ENCODE measurements around the gene CCL3.
"Not testable (repeated sequence)": the region's sequence is repeated elsewhere in the genome, so short reads cannot be mapped to it uniquely, and the experiment has no call there.

Gene CCL3

DNA sequence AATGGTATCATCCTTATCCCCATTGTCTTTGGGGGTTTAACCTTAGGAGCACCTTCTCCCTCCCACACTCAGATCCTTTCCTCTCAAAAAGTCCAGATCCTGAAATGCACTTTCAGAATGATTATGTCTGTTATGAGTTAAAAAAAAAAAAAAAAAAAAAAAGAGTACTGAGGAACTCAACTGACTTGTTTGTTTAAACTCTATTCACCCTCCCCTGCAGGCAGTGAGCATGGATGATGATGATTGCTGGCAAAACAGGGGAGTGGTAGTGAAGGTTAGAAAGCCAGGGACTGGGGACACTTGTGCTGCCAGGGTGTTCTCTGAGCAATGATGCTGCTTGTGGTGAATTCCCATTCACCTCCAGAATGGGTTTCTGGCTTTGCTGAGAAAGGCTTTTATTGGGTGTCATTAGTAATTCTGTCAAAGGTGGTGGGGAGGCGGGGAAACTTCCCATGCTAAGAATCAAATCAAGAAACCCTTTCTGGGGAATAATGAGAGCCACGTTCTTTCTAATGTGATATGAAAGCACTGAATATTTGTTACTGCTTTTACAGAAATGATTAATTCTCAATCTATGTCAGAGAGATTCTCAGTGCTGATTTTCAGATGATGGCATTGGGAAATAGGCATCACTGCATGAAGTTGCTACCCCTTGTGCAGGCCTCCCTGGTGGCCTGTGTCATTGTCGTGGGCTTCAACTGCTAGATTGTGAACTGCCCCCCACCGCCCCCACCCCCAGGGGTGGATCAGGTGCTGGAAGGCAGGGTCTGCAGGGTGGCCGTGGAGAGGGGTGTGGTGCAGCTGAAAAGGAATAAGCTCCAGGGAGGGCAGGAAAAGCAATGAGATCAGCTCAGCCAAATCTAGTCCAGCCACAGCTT lies 27.8 kb upstream of the CCL3 start:
- in situ Hi-C loops (cut with HindIII; ENCODE audit: low sequenced_read_pairs) = no loop called here

DNA sequence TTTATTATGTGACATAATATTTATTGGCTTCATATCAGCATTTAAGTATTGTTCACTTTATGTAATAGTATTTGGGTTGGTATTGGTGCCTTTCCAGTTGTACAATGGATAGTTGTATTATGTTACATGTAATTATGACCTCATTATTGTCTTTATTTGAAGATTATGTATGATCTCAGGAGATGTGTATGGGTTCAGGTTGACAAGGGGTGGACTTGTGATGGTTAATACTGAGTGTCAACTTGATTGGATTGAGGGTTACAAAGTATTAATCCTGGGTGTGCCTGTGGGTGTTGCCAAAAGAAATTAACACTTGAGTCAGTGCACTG lies 25.7 kb upstream of the CCL3 start:
- in situ Hi-C loops (cut with HindIII; ENCODE audit: low sequenced_read_pairs) = not testable (repeated sequence)

DNA sequence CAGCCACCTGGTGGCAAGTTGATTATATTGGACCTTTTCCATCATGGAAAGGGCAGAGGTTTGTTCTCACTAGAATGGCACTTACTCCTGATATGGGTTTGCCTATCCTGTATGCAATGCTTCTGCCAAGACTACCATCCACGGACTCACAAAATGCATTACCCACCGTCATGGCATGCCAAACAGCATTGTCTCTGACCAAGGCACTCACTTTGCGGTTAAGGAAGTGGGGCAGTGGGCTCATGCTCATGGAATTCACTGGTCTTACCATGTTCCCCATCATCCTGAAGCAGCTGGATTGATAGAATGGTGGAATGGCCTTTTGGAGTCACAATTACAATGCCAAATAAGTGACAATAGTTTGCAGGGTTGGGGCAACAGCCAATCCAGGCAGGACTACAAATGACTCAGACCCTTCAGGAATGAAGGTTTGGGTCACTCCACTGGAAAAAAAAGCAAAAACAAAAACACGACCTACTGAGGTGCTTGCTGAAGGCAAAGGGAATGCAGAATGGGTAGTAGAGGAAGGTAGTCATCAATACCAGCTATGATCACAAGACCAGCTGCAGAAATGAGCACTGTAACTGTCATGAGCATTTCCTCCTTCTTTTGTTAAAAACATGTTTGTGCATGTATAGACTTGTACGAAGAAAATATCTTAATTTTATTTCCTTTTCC lies 25.2 kb upstream of the CCL3 start:
- in situ Hi-C loops (cut with HindIII; ENCODE audit: low sequenced_read_pairs) = not testable (repeated sequence)

GRCh38 chr17:36113131-36113530 lies 23.2 kb upstream of the CCL3 start:
- in situ Hi-C loops (cut with HindIII; ENCODE audit: low sequenced_read_pairs) = not testable (repeated sequence)

- in situ Hi-C loops (cut with HindIII; ENCODE audit: low sequenced_read_pairs) = no loop called here
Observed at GRCh38 chr17:36112572-36112971, 22.6 kb upstream of the CCL3 start.

GRCh38 chr17:36111068-36111490 lies 21.1 kb upstream of the CCL3 start:
- in situ Hi-C loops (cut with HindIII; ENCODE audit: low sequenced_read_pairs) = no loop called here

- in situ Hi-C loops (cut with HindIII; ENCODE audit: low sequenced_read_pairs) = not testable (repeated sequence)
Observed at GRCh38 chr17:36108265-36108664, 18.3 kb upstream of the CCL3 start.

- in situ Hi-C loops (cut with HindIII; ENCODE audit: low sequenced_read_pairs) = no loop called here
Observed at GRCh38 chr17:36107660-36108059, 17.7 kb upstream of the CCL3 start.

DNA sequence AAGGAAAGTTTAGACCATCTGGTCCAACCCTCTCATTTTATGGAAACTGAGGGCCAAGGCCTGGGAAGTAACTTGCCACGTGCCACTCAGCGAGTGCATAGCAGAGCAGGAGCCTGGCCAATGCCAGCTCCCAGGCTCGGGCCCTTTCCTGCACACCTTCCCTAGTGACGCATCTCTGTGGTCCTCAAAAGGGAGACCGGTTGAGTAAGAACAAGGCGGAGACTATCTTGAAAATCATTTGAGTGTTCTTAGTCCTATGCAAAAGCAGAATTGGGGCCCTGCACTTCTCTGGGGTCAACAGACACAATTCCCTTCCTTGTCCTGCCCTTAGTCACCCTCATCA lies 16.5 kb upstream of the CCL3 start:
- in situ Hi-C loops (cut with HindIII; ENCODE audit: low sequenced_read_pairs) = no loop called here

DNA sequence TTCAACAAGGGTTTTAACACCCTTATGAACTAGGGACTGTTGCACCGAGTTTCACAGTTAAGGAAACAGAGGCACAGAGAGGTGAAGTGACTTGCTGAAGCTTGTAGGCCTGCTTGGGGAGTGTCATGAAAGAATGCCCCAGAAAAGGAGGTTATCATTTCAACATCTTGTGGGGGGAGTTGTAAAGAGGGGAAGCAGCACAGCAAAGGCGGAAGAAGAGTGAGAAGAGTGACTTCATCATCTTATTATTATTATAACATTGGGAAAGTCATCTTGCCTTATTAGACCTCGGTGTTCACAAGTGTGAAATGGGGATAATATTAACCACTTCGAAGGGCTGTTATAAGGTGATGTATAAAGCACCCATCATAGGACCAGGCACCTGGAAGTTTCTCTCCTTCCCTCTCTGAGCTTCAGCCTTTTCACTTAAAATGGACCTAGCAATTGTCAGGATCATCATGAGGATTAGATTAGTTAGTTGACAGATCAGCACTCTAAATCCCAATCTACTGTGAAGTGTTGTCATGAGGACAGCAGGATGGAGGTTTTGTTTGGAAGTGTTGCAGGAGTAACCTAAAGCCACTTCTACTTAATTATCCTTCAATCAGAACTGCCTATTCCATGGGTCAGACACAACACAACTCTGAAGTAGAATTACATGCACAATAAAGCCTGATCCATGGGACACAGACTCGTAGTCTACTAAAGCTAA lies 16.0 kb upstream of the CCL3 start:
- in situ Hi-C loops (cut with HindIII; ENCODE audit: low sequenced_read_pairs) = no loop called here

DNA sequence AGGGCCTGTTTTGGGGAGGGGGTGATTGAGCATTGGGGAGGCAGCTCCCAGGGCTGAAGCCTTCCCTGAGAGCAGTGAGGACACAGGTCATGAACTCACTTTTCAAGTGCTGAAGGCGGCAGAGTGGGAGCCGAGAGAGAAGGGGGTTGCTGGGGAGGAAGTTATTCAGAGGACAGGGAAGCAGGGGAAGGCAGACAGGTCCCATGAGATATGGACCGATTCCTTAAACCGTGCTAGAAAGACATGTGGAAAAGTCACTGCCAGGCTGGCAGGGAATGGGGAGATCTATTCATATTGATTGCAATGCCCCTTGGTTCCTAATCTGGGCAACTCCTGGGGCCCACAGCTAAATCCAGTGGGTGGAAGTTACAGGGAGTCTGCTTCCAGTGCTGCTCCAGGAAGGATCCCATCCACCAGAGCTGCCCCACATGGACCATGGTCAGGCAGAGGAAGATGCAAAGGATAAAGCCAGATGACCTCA lies 14.8 kb upstream of the CCL3 start:
- in situ Hi-C loops (cut with HindIII; ENCODE audit: low sequenced_read_pairs) = no loop called here

DNA sequence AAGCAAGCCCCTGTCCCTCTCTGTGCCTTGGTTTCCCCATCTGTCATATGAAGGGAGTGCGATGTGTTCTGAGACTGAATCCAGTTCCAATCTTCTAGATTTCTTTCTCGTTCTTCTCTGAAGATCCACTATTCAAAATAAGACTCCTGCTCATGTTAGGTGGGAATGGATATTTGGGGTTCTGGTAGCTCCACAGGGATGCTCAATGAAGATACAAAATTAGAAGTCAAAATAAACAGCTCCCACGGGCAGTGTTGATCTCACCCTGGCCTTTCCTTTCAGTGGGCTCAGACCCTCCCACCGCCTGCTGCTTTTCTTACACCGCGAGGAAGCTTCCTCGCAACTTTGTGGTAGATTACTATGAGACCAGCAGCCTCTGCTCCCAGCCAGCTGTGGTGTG lies 14.3 kb upstream of the CCL3 start:
- in situ Hi-C loops (cut with HindIII; ENCODE audit: low sequenced_read_pairs) = not testable (repeated sequence)

GRCh38 chr17:36103401-36103975 lies 13.5 kb upstream of the CCL3 start, which contains the start of gene CCL4:
CCL4 (plus strand) TSS chr17:36103827; CDS start chr17:36103906, 79 bp downstream.
- in situ Hi-C loops (cut with HindIII; ENCODE audit: low sequenced_read_pairs) = not testable (repeated sequence)

GRCh38 chr17:36099004-36099403 lies 9.1 kb upstream of the CCL3 start:
- in situ Hi-C loops (cut with HindIII; ENCODE audit: low sequenced_read_pairs) = not testable (repeated sequence)

DNA sequence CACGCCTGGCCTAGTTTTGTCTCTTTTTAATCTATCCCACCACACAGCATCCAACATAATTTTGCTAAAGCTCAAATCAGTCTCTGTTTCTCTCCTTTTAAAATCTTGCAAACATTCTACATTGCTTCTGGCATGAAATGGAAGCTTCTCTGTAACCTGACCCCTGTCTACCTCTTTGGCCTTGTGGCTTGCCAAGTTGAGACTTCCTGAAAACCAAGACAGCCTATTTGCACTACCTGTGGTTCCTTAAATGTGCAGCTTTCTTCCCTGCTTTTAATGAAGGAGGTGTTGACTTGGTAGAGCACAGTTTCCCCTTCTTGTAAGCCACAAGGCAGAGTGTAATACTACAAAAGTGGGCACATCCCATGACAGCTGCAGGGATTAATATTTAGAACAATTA lies 6.0 kb upstream of the CCL3 start:
- in situ Hi-C loops (cut with HindIII; ENCODE audit: low sequenced_read_pairs) = no loop called here

GRCh38 chr17:36094746-36095145 lies 4.8 kb upstream of the CCL3 start:
- in situ Hi-C loops (cut with HindIII; ENCODE audit: low sequenced_read_pairs) = no loop called here

- in situ Hi-C loops (cut with HindIII; ENCODE audit: low sequenced_read_pairs) = no loop called here
Observed at GRCh38 chr17:36094232-36094631, 4.3 kb upstream of the CCL3 start.

DNA sequence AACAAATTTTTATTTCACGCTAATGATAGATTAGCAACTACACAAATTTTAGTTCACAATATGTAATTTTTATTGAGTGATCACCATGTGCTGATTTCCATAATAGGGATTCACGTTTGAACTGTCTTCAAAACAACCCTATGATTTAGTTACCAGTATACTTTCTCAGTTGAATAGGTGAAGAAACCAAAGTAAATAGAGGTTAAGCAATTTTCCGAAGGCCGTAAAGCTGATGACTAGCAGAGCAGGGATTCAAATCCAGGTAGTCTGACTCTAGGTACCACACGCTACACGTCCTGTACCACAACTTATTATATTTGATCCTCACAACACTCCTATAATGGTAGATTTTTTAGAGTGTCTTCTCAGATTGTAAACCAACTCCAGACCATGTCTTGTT lies 2.8 kb upstream of the CCL3 start:
- in situ Hi-C loops (cut with HindIII; ENCODE audit: low sequenced_read_pairs) = not testable (repeated sequence)

DNA sequence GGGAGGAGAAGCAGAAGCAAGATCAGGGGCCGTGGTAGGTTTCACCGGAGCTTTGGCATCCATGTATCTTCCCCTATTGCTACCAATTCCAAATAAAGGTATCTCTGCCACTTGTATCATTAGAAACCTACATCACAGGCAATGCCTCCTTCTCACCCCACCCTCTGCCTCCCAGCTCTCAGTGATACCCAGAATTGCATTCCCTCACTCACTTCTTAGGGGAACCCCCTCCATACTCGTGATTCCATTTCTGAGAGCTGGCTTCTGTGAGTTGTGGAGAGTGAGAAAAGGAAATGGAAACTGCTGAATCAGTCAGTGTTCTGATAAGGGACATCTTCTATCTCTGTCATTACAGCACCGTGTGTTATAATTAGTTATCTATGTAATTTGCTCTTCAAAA lies 2.3 kb upstream of the CCL3 start:
- in situ Hi-C loops (cut with HindIII; ENCODE audit: low sequenced_read_pairs) = no loop called here

DNA sequence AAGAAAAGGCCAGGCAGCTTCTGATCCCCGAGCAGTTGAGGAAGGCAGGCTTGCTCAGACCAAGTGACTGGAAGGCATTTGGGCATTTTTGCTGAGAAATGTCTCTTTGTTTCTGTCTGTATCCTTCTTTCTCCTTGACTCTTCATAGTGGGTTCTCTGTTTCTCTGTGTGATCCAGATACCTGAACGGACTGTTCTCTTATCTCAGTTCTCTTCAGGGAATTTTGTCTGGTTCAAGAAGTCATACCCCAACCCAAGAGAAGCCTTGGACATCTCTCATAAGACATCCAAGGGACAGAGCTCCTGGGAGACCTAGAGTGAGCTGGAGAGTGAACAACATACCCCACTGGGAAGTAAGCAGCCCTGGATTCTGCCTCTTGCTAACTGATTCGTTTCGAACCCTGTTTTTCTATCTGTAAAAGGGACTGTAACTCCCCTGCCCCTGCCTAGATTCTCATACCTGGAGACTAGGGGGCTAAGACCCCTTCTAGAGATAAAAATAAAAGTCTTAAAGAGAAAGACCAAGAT lies 541 bp downstream of the CCL3 start:
- in situ Hi-C loops (cut with HindIII; ENCODE audit: low sequenced_read_pairs) = no loop called here

All from endothelial cell of hepatic sinusoid (primary cell).